GM12878 (cell line): ENCODE measurements around the gene LRR1.

Experiments used
- BHLHE40 ChIP-seq, 2 experiments: fragments of 450-650 bp in 1 of 2; IDR thresholded peaks; 2 replicates each; pipeline ENCODE4 v1.6.1; 2011 to 2017; ENCODE audit warnings: low read depth in 2 of 2, borderline replicate concordance in 1 of 2, improper control_type of control experiment in 1 of 2, low read length in 1 of 2, mild to moderate bottlenecking in 1 of 2
- CEBPB ChIP-seq, 2 experiments: fragments of 150-350 bp in 1 of 2; IDR thresholded peaks; 2 replicates each; pipeline ENCODE4 v1.6.1; 2012 to 2014; ENCODE audit warnings: low read depth in 2 of 2, low read length in 2 of 2, borderline replicate concordance in 1 of 2, inconsistent platforms in 1 of 2
- EP300 ChIP-seq, 2 experiments: fragments of 150-350 bp in 1 of 2; IDR thresholded peaks; 2 replicates each; pipeline ENCODE4 v1.6.1; 2011 to 2012; ENCODE audit warnings: low read depth in 2 of 2, low read length in 2 of 2, borderline replicate concordance in 1 of 2, improper control_type of control experiment in 1 of 2, inconsistent platforms in 1 of 2; ENCODE audit not compliant: control insufficient read depth in 1 of 2
- JUNB ChIP-seq: IDR thresholded peaks from 2 replicates; pipeline ENCODE4 v1.6.1; 2016; ENCODE audit warnings: antibody characterized with exemption, mild to moderate bottlenecking
- NFXL1 ChIP-seq: fragments of 450-650 bp; IDR thresholded peaks from 2 replicates; pipeline ENCODE4 v1.6.1; 2017; ENCODE audit warnings: antibody characterized with exemption, mild to moderate bottlenecking, borderline replicate concordance
- POLR2AphosphoS5 ChIP-seq: IDR thresholded peaks from 2 replicates; pipeline ENCODE4 v1.6.1; 2011; ENCODE audit warnings: mild to moderate bottlenecking, low read length, inconsistent platforms
- RCOR1 ChIP-seq: conservative IDR thresholded peaks from 2 replicates; pipeline ENCODE4 v1.6.1; 2012; ENCODE audit warnings: low read depth, low read length, improper control_type of control experiment
- RFX5 ChIP-seq: IDR thresholded peaks from 2 replicates; pipeline ENCODE4 v1.6.1; 2011; ENCODE audit warnings: low read depth, low read length, improper control_type of control experiment
- SREBF2 ChIP-seq: IDR thresholded peaks from 2 replicates; pipeline ENCODE4 v1.6.1; 2012; ENCODE audit warnings: mild to moderate bottlenecking, low read length
- TF ChIP-seq, protein P1 (sequence below), 3 experiments: IDR thresholded peaks in 2 of 3; conservative IDR thresholded peaks in 1 of 3; 2 replicates each; pipeline ENCODE4 v1.5.1; 2011; ENCODE audit warnings: low read depth in 3 of 3, low read length in 3 of 3, mild to moderate bottlenecking in 3 of 3, control low read depth in 2 of 3, moderate library complexity in 2 of 3, inconsistent platforms in 1 of 3, mixed read lengths in 1 of 3; ENCODE audit not compliant: control insufficient read depth in 2 of 3, insufficient read depth in 1 of 3; ENCODE audit errors: extremely low read depth in 1 of 3
- TF ChIP-seq, protein P2 (sequence below): IDR thresholded peaks from 2 replicates; pipeline ENCODE4 v1.6.1; 2012; ENCODE audit warnings: mild to moderate bottlenecking, low read depth, low read length
- TF ChIP-seq, protein P3 (sequence below): IDR thresholded peaks from 2 replicates; pipeline ENCODE4 v1.6.1; 2012; ENCODE audit warnings: improper control_type of control experiment, low read depth, low read length; ENCODE audit not compliant: insufficient replicate concordance

DNA sequence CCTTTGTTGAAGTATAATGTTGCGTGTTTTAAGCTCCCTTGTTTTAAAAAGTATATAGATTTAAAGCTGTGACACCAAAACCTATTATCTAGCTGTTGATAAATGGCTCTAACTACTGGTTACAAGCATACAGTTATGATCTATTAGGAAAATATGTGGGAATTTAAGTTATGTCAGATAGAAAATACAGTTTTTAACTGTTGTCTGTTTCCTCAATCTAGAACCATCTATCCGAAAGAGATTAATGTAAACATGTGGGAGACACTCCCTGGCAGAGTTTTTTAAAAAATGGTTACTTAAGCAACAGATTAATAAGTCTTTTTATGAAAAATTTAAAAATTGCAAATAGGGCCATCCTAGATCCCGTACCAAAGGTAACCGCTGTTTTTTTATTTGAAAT lies 13.5 kb downstream of the LRR1 start:
- TF ChIP-seq NFXL1, result no peak
- TF ChIP-seq, protein P1, sequence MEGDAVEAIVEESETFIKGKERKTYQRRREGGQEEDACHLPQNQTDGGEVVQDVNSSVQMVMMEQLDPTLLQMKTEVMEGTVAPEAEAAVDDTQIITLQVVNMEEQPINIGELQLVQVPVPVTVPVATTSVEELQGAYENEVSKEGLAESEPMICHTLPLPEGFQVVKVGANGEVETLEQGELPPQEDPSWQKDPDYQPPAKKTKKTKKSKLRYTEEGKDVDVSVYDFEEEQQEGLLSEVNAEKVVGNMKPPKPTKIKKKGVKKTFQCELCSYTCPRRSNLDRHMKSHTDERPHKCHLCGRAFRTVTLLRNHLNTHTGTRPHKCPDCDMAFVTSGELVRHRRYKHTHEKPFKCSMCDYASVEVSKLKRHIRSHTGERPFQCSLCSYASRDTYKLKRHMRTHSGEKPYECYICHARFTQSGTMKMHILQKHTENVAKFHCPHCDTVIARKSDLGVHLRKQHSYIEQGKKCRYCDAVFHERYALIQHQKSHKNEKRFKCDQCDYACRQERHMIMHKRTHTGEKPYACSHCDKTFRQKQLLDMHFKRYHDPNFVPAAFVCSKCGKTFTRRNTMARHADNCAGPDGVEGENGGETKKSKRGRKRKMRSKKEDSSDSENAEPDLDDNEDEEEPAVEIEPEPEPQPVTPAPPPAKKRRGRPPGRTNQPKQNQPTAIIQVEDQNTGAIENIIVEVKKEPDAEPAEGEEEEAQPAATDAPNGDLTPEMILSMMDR (IDR thresholded peaks at IDR 0.05 in 2 of 3, conservative IDR thresholded peaks at IDR 0.05 in 1 of 3; ENCODE audit: control insufficient read depth in 2 of 3, extremely low read depth in 1 of 3, insufficient read depth in 1 of 3, low read depth in 3 of 3, low read length in 3 of 3), result no peak
- TF ChIP-seq, protein P2, sequence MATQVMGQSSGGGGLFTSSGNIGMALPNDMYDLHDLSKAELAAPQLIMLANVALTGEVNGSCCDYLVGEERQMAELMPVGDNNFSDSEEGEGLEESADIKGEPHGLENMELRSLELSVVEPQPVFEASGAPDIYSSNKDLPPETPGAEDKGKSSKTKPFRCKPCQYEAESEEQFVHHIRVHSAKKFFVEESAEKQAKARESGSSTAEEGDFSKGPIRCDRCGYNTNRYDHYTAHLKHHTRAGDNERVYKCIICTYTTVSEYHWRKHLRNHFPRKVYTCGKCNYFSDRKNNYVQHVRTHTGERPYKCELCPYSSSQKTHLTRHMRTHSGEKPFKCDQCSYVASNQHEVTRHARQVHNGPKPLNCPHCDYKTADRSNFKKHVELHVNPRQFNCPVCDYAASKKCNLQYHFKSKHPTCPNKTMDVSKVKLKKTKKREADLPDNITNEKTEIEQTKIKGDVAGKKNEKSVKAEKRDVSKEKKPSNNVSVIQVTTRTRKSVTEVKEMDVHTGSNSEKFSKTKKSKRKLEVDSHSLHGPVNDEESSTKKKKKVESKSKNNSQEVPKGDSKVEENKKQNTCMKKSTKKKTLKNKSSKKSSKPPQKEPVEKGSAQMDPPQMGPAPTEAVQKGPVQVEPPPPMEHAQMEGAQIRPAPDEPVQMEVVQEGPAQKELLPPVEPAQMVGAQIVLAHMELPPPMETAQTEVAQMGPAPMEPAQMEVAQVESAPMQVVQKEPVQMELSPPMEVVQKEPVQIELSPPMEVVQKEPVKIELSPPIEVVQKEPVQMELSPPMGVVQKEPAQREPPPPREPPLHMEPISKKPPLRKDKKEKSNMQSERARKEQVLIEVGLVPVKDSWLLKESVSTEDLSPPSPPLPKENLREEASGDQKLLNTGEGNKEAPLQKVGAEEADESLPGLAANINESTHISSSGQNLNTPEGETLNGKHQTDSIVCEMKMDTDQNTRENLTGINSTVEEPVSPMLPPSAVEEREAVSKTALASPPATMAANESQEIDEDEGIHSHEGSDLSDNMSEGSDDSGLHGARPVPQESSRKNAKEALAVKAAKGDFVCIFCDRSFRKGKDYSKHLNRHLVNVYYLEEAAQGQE, result no peak
- TF ChIP-seq RFX5, result no peak
- no peak for TF ChIP-seq BHLHE40 (IDR thresholded peaks at IDR 0.05; ENCODE audit: borderline replicate concordance in 1 of 2, low read depth in 2 of 2, low read length in 1 of 2)
- TF ChIP-seq, protein P3, sequence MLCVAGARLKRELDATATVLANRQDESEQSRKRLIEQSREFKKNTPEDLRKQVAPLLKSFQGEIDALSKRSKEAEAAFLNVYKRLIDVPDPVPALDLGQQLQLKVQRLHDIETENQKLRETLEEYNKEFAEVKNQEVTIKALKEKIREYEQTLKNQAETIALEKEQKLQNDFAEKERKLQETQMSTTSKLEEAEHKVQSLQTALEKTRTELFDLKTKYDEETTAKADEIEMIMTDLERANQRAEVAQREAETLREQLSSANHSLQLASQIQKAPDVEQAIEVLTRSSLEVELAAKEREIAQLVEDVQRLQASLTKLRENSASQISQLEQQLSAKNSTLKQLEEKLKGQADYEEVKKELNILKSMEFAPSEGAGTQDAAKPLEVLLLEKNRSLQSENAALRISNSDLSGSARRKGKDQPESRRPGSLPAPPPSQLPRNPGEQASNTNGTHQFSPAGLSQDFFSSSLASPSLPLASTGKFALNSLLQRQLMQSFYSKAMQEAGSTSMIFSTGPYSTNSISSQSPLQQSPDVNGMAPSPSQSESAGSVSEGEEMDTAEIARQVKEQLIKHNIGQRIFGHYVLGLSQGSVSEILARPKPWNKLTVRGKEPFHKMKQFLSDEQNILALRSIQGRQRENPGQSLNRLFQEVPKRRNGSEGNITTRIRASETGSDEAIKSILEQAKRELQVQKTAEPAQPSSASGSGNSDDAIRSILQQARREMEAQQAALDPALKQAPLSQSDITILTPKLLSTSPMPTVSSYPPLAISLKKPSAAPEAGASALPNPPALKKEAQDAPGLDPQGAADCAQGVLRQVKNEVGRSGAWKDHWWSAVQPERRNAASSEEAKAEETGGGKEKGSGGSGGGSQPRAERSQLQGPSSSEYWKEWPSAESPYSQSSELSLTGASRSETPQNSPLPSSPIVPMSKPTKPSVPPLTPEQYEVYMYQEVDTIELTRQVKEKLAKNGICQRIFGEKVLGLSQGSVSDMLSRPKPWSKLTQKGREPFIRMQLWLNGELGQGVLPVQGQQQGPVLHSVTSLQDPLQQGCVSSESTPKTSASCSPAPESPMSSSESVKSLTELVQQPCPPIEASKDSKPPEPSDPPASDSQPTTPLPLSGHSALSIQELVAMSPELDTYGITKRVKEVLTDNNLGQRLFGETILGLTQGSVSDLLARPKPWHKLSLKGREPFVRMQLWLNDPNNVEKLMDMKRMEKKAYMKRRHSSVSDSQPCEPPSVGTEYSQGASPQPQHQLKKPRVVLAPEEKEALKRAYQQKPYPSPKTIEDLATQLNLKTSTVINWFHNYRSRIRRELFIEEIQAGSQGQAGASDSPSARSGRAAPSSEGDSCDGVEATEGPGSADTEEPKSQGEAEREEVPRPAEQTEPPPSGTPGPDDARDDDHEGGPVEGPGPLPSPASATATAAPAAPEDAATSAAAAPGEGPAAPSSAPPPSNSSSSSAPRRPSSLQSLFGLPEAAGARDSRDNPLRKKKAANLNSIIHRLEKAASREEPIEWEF, result no peak
- TF ChIP-seq JUNB, result no peak
- TF ChIP-seq RCOR1, result no peak
- TF ChIP-seq EP300 (IDR thresholded peaks at IDR 0.05; ENCODE audit: borderline replicate concordance in 1 of 2, control insufficient read depth in 1 of 2, low read depth in 2 of 2, low read length in 2 of 2), result no peak
- no peak for TF ChIP-seq POLR2AphosphoS5
- TF ChIP-seq SREBF2, result no peak
- TF ChIP-seq CEBPB (IDR thresholded peaks at IDR 0.05; ENCODE audit: borderline replicate concordance in 1 of 2, low read depth in 2 of 2, low read length in 2 of 2), result no peak
